Measurements from ENCODE around the gene SFTA2. TPM values are rescaled to one million over a fixed set of nuclear protein-coding genes. Genes with fewer than 3 reads are reported as not detected.

The SFTA2 gene
- total and polyA plus RNA-seq, 2 of the 8 experiments (the other 6 are each of a cell fraction or from before 2014, with no cell fraction given), result not detected

DNA sequence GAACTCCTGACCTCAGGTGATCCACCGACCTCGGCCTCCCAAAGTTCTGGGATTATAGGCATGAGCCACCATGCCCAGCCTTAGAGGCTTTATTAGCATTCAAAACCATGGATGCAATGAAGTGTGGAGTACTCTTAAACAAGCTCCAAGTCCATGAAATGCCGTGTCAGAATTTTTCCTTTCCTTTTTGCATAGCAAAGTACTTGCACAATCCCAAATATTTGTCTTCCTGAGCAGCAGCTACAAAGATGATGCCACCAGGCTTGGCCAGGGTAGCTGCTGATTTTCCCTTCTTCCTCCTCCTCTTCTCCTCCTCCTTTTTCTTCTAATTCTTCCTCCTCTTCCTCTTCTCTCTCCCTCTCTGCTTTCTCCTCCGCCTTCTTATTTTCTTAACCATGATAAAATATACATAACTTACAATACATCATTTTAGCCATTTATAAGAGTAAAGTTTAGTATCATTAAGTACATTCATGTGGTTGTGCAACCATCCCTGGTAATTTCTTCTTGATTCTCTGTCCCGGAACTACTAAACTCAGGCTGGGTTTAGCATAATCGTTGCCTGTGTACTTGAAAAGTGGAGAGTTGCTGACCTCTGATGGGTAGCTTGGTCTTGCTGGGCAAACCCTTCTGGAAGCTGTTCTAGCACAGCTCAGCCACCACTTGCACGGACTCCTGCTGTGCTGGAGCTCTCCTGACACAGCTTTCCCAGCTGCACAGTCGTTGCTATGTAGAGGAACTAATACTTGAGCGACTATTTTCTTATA is 29.1 kb upstream of the SFTA2 start:
- H2BK120ac ChIP-seq (replicated peaks; ENCODE audit: low read depth, low read length), result no peak overlapping the region
- H3K4me1 ChIP-seq (replicated peaks in 1 of 4; ENCODE audit: control insufficient read depth in 3 of 4, insufficient read depth in 4 of 4, low read length in 3 of 4), result 0 out of 7 replicates have a peak, but pooled peaks cover 0 to under 1% (median 0%) of the 10 kb centered on the region in 4 experiments
- H3K27ac ChIP-seq (ENCODE audit: low read depth, low read length), result no peak overlapping the region
- no peak overlapping the region for H3K18ac ChIP-seq (ENCODE audit: extremely low read depth, low read length)
- no peak overlapping the region for H2AFZ ChIP-seq (ENCODE audit: low read length)
- no peak overlapping the region for H3K4ac ChIP-seq (replicated peaks; ENCODE audit: insufficient read length, low read depth, low read length)
- H2BK12ac ChIP-seq (ENCODE audit: low read depth, low read length), result no peak overlapping the region
- POLR2A ChIA-PET (ENCODE audit: partially characterized antibody), result no interaction called here
- no peak overlapping the region for H4K91ac ChIP-seq (replicated peaks; ENCODE audit: insufficient read length, low read length)
- no peak overlapping the region for H3K14ac ChIP-seq (ENCODE audit: insufficient read length)
- H3K4me2 ChIP-seq (ENCODE audit: insufficient read depth in 1 of 2, low read depth in 2 of 2, low read length in 2 of 2), result no peak overlapping the region
- no peak overlapping the region for H4K8ac ChIP-seq (ENCODE audit: extremely low read depth, insufficient read depth, low read length)
- no peaks in the 10 kb centered on the region for H3K79me2 ChIP-seq (ENCODE audit: control insufficient read depth in 1 of 2, insufficient read depth in 2 of 2, low read length in 2 of 2)
- H3K56ac ChIP-seq (replicated peaks; ENCODE audit: insufficient read length, low read depth, low read length), result no peak overlapping the region
- H4K5ac ChIP-seq (ENCODE audit: insufficient read length, low read depth, low read length), result no peak overlapping the region
- WGBS, 2 experiments (ENCODE audit: extremely low coverage in 1 of 2, insufficient coverage in 1 of 2, insufficient read length in 1 of 2, insufficient replicate concordance in 2 of 2, low coverage in 1 of 2, low lambda C conversion rate in 2 of 2, missing lambda C conversion rate in 1 of 2), result 87 to 100% methylated on average over 1 to 9 of the region's 9 CpGs
- H3K9me3 ChIP-seq (ENCODE audit: insufficient read depth in 2 of 2, low read depth in 1 of 2, low read length in 1 of 2), result no peaks in the 10 kb centered on the region
- no peak overlapping the region for H2BK15ac ChIP-seq (ENCODE audit: low read length)
- H3K4me3 ChIP-seq (ENCODE audit: extremely low read depth in 1 of 4, insufficient read depth in 2 of 4, low read depth in 3 of 4, low read length in 4 of 4), result no peak overlapping the region
- CTCF ChIA-PET (ENCODE audit: partially characterized antibody), result interaction anchor here (0.9 to 2.6 kb wide), 5 partner anchors 44 to 330 kb away, joined by 3 to 9 read pairs (median 4); no protein-coding TSS in a partner anchor
- no peaks in the 10 kb centered on the region for H3K79me1 ChIP-seq (ENCODE audit: low read depth, low read length)
- no peak for DNase-seq (ENCODE audit: low read depth in 1 of 2, low spot score in 2 of 2)
- H3K23ac ChIP-seq (ENCODE audit: insufficient read length), result no peak overlapping the region
- H3K36me3 ChIP-seq (ENCODE audit: control insufficient read depth in 2 of 4, insufficient read depth in 4 of 4, low read length in 3 of 4), result no peaks in the 10 kb centered on the region
- peaks cover 0 to 10% (median 8%) of the 10 kb centered on the region in 4 experiments; a peak in 5 of 7 replicates for H3K27me3 ChIP-seq (replicated peaks in 1 of 4; ENCODE audit: control insufficient read depth in 3 of 4, extremely low read depth in 1 of 4, insufficient read depth in 3 of 4, low read length in 3 of 4)
- no peak for FAIRE-seq
- H3K23me2 ChIP-seq (ENCODE audit: low read depth, low read length), result no peaks in the 10 kb centered on the region; the same call in 1 of the 2 replicates
- H2AK5ac ChIP-seq (ENCODE audit: low read depth, low read length), result no peak overlapping the region
- H4K20me1 ChIP-seq (replicated peaks in 1 of 2; ENCODE audit: control insufficient read depth in 1 of 2, insufficient read depth in 2 of 2, low read length in 2 of 2), result no peaks in the 10 kb centered on the region
- H2BK20ac ChIP-seq (ENCODE audit: low read length), result no peak overlapping the region
- no peak overlapping the region for H2BK5ac ChIP-seq (ENCODE audit: low read depth, low read length)
- H3K9ac ChIP-seq (replicated peaks in 1 of 4; ENCODE audit: extremely low read depth in 1 of 4, low read depth in 3 of 4, low read length in 3 of 4), result no peak overlapping the region
- TF ChIP-seq MAFK (IDR thresholded peaks at IDR 0.05; ENCODE audit: low read depth, low read length), result no peak
